ENCODE results near the gene MGMT.

MGMT gene

GRCh38 chr10:129466703-129467358, at the start of gene MGMT:
TSS of gene MGMT (plus strand) at chr10:129467241.
- TF ChIP-seq CTCF (IDR thresholded peaks at IDR 0.05; ENCODE audit: control insufficient read depth, extremely low read depth, insufficient read depth), result no peak
- H3K4me3 ChIP-seq (ENCODE audit: low read depth, low read length), result peak within 1 kb of the TSS; percentile 75
- DNase-seq (ENCODE audit: low read depth), result peak; percentile 47

- no peak overlapping the region for H3K4me3 ChIP-seq (ENCODE audit: low read depth, low read length)
- TF ChIP-seq CTCF (IDR thresholded peaks at IDR 0.05; ENCODE audit: control insufficient read depth, extremely low read depth, insufficient read depth), result no peak
- DNase-seq (ENCODE audit: low read depth), result no peak
Measured at GRCh38 chr10:129417870-129418269, 49.2 kb upstream of the MGMT start.

- no peak for TF ChIP-seq CTCF (IDR thresholded peaks at IDR 0.05; ENCODE audit: control insufficient read depth, extremely low read depth, insufficient read depth)
- H3K4me3 ChIP-seq (ENCODE audit: low read depth, low read length), result no peak overlapping the region
- no peak for DNase-seq (ENCODE audit: low read depth)
Measured at GRCh38 chr10:129418496-129419225, 48.4 kb upstream of the MGMT start.

GRCh38 chr10:129419397-129419796, 47.6 kb upstream of the MGMT start:
- no peak overlapping the region for H3K4me3 ChIP-seq (ENCODE audit: low read depth, low read length)
- no peak for DNase-seq (ENCODE audit: low read depth)
- no peak for TF ChIP-seq CTCF (IDR thresholded peaks at IDR 0.05; ENCODE audit: control insufficient read depth, extremely low read depth, insufficient read depth)

GRCh38 chr10:129421399-129422010, 45.5 kb upstream of the MGMT start:
- TF ChIP-seq CTCF (IDR thresholded peaks at IDR 0.05; ENCODE audit: control insufficient read depth, extremely low read depth, insufficient read depth), result no peak
- no peak overlapping the region for H3K4me3 ChIP-seq (ENCODE audit: low read depth, low read length)
- DNase-seq (ENCODE audit: low read depth), result no peak

- no peak for DNase-seq (ENCODE audit: low read depth)
- no peak for TF ChIP-seq CTCF (IDR thresholded peaks at IDR 0.05; ENCODE audit: control insufficient read depth, extremely low read depth, insufficient read depth)
- H3K4me3 ChIP-seq (ENCODE audit: low read depth, low read length), result no peak overlapping the region
Measured at GRCh38 chr10:129424978-129425377, 42.1 kb upstream of the MGMT start.
